Thoracic aorta endothelial cell (primary cell): ENCODE measurements around the gene SF3A2. TPM values are rescaled to one million over a fixed set of nuclear protein-coding genes. Genes with fewer than 3 reads are reported as not detected.

ENCODE experiments used
- small RNA-seq: library from RNA; depleted of rRNA; stranded (forward); fragments of <200 nt; gene quantifications from one replicate; pipeline ENCODE3, GENCODE V24; 2012
- total RNA-seq: library from RNA; depleted of rRNA; stranded (reverse); fragments of >200 nt; gene quantifications from 2 replicates; pipeline ENCODE4 v1.2.3, GENCODE V29; 2012

Gene SF3A2
- 44.0 and 55.9 TPM in 2 replicates for total RNA-seq

GRCh38 chr19:2236314-2237050 lies at the start of gene SF3A2, which contains the start of gene PLEKHJ1:
TSS of gene SF3A2 (plus strand) at chr19:2236824. CDS start at chr19:2243419, 6,595 bp downstream.
TSS of gene PLEKHJ1 (minus strand) at chr19:2236329. CDS start at chr19:2236248, 81 bp downstream.

GRCh38 chr19:2249010-2249866 lies 12.6 kb downstream of the SF3A2 start, which contains the start of gene AMH:
TSS of gene AMH (plus strand) at chr19:2249323. CDS start at chr19:2249333, 10 bp downstream.

GRCh38 chr19:2255982-2256685 lies 19.5 kb downstream of the SF3A2 start, which contains the start of gene JSRP1:
TSS of gene JSRP1 (minus strand) at chr19:2256417. CDS start at chr19:2255314, 1,103 bp downstream.

GRCh38 chr19:2282062-2282861 lies 45.6 kb downstream of the SF3A2 start, which contains the start of gene PEAK3:
TSS of gene PEAK3 (minus strand) at chr19:2282175. CDS start at chr19:2280931, 1,244 bp downstream.

Small RNAs within 50 kb of the gene (small RNA-seq; reads per million reads assigned to genes)
- not detected for gene MIR1227

Other genes starting within 250 kb of the SF3A2 start
- 39.5 and 59.9 TPM in 2 replicates for gene BTBD2, start 221.1 kb upstream of the SF3A2 start, total RNA-seq
- gene MKNK2, start 185.6 kb upstream of the SF3A2 start, total RNA-seq, result 74.6 and 104 TPM in 2 replicates
- 30.2 and 42.6 TPM in 2 replicates for gene MOB3A, start 140.5 kb upstream of the SF3A2 start, total RNA-seq
- gene IZUMO4, start 139.9 kb upstream of the SF3A2 start, total RNA-seq, result 0.27 and 0.50 TPM in 2 replicates
- 132 and 156 TPM in 2 replicates for gene AP3D1, start 85.3 kb upstream of the SF3A2 start, total RNA-seq
- gene DOT1L, start 72.9 kb upstream of the SF3A2 start, total RNA-seq, result 10.4 and 14.6 TPM in 2 replicates
- 32.8 and 43.1 TPM in 2 replicates for gene PLEKHJ1, start 495 bp upstream of the SF3A2 start, total RNA-seq
- 0.93 and 1.1 TPM in 2 replicates for gene AMH, start 12.5 kb downstream of the SF3A2 start, total RNA-seq
- not detected in 2 replicates for gene JSRP1, start 19.6 kb downstream of the SF3A2 start, total RNA-seq
- not detected in 2 replicates for gene PEAK3, start 45.4 kb downstream of the SF3A2 start, total RNA-seq
- gene LINGO3, start 71.3 kb downstream of the SF3A2 start, total RNA-seq, result under 0.01 TPM in 1 of 2 replicates, not detected in the other
- 145 and 168 TPM in 2 replicates for gene LSM7, start 91.8 kb downstream of the SF3A2 start, total RNA-seq
- 26.1 and 30.3 TPM in 2 replicates for gene SPPL2B, start 91.9 kb downstream of the SF3A2 start, total RNA-seq
- gene TMPRSS9, start 123.4 kb downstream of the SF3A2 start, total RNA-seq, result under 0.01 TPM in 1 of 2 replicates, not detected in the other
- 42.7 and 43.8 TPM in 2 replicates for gene TIMM13, start 190.8 kb downstream of the SF3A2 start, total RNA-seq
- 91.1 and 128 TPM in 2 replicates for gene LMNB2, start 220.1 kb downstream of the SF3A2 start, total RNA-seq
- gene GADD45B, start 239.3 kb downstream of the SF3A2 start, total RNA-seq, result 24.0 and 53.3 TPM in 2 replicates